Measurements from ENCODE around the gene KLLN.
"Not testable (repeated sequence)": the region's sequence is repeated elsewhere in the genome, so short reads cannot be mapped to it uniquely, and the experiment has no call there.

KLLN gene, protein sequence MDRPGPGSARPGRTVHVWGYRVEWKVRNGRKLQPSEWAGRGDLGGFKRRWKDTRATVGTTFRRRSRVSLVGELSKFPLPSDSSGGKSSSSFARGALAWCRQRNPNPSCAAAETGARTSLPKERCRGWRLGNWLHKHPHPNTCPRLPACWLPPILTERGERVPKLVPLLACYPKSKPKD

DNA sequence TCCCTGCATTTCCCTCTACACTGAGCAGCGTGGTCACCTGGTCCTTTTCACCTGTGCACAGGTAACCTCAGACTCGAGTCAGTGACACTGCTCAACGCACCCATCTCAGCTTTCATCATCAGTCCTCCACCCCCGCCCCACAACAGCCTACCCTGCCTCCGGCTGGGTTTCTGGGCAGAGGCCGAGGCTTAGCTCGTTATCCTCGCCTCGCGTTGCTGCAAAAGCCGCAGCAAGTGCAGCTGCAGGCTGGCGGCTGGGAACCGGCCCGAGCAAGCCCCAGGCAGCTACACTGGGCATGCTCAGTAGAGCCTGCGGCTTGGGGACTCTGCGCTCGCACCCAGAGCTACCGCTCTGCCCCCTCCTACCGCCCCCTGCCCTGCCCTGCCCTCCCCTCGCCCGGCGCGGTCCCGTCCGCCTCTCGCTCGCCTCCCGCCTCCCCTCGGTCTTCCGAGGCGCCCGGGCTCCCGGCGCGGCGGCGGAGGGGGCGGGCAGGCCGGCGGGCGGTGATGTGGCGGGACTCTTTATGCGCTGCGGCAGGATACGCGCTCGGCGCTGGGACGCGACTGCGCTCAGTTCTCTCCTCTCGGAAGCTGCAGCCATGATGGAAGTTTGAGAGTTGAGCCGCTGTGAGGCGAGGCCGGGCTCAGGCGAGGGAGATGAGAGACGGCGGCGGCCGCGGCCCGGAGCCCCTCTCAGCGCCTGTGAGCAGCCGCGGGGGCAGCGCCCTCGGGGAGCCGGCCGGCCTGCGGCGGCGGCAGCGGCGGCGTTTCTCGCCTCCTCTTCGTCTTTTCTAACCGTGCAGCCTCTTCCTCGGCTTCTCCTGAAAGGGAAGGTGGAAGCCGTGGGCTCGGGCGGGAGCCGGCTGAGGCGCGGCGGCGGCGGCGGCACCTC, at the start of gene KLLN, which contains the start of gene PTEN:
TSS of gene KLLN (minus strand) at position 481 of the 891 bp plus-strand sequence. CDS start 1,046 bp downstream, outside the sequence.
TSS of gene PTEN (plus strand) at position 573 of the 891 bp plus-strand sequence. CDS start 845 bp downstream, outside the sequence.
- DNase-seq (ENCODE audit: low spot score), result peak; percentile 77

DNA sequence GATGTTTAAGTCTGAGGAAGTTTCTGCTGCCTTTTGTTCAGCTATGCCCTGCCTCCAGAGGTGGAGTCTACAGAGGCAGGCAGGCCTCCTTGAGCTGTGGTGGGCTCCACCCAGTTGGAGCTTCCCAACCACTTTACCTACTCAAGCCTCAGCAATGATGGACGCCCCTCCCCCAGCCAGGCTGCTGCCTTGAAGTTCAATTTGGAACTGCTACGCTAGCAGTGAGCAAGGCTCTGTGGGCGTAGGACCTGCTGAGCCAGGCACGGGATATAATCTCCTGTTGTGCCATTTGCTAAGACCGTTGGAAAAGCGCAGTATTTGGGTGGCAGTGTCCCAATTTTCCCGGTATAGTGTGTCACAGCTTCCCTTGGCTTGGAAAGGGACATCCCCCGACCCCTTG, 40.1 kb upstream of the KLLN start:
- not testable (repeated sequence) for DNase-seq (ENCODE audit: low spot score)

DNA sequence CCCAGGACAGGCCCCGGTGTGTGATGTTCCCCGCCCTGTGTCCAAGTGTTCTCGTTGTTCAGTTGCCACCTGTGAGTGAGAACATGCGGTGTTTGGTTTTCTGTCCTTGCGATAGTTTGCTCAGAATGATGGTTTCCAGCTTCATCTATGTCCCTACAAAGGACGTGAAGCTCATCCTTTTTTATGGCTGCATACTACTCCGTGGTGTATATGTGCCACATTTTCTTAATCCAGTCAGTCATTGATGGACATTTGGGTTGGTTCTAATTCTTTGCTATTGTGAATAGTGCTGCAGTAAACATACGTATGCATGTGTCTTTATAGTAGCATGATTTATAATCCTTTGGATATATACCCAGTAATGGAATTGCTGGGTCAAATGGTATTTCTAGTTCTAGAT, 34.6 kb upstream of the KLLN start:
- DNase-seq (ENCODE audit: low spot score), result not testable (repeated sequence)

DNA sequence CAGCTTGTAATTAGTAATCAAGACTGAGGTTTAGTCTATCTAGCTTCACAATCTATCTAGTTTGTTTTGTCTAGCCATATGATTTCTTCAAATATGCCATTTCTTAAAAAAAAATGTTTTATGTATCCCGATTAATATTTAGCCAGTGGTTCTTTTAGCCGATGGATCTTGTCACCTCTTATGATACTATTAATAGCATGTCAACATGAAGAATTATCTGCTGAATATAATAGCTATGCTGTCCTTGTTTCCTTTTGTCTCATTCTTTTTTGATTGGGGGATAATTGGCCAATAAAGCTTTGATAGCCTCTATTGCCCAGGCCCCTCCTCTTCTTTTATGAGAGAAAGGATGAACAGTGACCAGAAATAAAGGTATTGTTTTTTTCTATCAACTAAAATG, 32.9 kb upstream of the KLLN start:
- no peak for DNase-seq (ENCODE audit: low spot score)

DNA sequence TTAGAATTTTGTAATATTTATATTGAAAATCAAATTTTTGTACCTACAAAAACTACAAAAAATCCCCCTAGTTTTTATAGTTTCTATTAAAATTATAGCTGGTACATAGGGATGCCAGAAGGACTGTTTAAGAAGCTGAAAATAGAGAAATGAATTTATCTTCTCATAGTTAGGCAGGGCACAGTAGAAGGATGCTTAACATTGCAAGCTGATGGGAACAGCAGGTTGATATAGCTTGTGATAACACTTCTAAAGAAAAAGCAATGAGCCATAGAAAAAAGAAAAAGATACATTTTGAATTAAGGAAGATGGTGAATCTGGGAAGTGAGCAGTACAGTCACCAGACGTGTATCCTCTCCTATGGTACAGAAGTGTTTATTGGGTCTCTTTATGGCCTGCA, 32.1 kb upstream of the KLLN start:
- no peak for DNase-seq (ENCODE audit: low spot score)

DNA sequence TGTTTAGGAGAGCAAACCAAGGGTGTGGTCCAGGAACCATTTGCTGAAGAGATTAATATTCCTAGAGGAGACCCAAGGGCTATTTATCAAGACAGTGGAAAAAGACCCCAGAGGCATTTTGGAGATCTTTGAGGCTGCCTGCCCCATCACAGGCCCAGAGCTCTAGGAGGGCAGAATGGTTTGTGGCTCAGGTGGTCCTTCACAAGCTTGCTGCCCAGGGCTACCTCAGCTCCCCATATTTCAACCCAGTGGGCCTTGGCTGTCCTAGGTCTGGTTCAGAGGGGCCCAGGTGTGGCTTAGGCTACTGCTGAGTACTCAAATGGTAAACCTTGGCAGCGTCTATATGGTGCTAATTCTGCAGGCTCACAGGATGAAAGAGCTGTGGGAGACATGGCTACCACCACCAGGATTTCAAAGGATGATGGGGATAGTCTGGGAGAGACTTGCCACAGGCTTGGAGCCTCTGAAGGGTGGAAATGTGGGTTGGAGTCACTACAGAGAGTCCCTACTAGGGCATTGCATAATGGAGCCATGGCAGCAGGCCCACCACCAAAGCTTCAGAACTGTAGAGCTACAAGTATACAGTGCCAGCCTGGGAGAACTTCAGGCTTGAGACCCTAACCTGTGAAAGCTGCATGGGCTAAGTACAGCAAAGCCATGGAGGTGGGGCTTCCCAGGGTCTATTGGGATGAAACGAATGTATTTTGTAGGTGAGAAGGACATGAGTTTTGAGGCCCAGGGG, 24.4 kb upstream of the KLLN start:
- DNase-seq (ENCODE audit: low spot score), result no peak

DNA sequence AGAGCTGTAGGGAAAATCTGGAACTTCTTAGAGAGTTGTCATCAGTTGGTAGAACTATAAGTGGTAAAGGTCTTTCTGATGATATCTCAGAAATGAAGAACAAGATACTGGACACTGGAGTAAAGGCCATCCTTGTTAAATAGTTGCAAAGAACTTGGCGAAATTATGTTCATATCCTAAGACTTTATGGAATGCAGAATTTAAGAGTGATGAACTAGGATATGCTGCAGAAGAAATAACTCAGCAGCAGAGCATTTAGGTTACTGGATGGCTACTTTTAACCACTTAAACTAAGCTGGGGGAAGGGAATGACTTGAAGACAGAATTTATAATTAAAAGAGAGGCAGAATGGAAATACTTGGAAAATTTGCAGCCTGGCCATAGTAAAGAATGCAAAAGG, 23.8 kb upstream of the KLLN start:
- DNase-seq (ENCODE audit: low spot score), result no peak

DNA sequence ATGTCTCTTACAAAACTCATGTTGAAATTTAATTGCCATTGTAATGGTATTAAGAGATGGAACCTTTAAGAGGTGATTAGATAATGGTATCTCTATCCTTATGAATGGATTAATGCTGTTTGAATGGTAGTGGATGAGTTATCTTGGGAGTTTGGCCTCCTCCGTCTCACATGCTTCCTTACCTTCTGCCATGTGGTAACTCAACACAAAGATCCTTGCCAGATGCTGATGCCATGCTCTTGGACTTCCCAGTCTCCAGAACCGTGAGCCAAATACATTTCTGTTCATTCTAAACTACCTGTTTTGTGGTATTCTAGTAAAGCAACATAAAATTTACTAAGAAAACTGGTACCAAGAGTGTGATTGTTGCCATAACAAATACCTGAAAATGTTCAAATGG, 23.3 kb upstream of the KLLN start:
- no peak for DNase-seq (ENCODE audit: low spot score)

DNA sequence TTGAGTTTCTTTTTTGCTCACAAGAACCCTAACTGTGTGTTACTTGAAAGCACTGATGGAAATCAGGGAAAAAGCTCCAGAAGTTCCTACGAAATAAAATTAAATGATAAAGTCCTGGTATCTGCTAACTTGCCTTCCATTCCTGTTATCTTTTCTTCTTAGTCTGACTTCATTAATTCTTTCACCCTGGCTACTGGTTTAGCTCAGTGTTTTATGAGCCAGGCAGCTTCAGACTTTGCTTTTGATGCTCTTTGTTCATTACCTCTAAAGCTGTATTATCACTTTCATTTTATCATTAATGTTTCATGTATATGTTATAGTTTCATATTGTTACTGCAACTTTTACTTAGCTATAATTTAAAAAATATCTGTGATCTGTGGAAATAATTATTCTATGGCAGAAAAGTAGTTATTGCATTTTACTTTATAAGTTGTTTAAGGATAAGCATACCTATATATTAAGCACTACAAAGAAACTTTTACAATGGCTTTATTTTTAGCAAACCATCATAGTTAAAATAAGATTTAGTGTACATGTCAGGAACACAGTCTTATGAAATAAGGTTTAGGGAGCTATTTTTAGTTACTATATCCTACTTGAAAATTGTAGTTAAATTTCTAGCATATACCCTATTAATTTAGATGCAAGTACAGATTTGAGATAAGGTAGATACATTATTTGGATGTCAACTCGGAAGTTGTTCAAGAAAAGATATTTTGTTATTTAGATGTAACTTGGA, 19.4 kb upstream of the KLLN start:
- DNase-seq (ENCODE audit: low spot score), result no peak

DNA sequence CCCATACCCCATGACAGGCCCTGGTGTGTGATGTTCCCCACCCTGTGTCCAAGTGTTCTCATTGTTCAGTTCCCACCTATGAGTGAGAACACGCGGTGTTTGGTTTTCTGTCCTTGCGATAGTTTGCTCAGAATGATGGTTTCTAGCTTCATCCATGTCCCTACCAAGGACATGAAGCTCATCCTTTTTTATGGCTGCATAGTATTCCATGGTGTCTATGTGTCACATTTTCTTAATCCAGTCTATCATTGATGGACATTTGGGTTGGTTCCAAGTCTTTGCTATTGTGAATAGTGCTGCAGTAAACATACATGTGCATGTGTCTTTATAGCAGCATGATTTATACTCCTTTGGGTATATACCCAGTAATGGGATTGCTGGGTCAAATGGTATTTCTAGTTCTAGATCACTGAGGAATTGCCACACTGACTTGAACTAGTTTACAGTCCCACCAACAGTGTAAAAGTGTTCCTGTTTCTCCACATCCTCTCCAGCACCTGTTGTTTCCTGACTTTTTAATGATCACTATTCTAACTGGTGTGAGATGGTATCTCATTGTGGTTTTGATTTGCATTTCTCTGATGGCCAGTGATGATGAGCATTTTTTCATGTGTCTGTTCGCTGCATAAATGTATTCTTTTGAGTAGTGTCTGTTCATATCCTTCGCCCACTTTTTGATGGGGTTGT, 18.2 kb upstream of the KLLN start:
- DNase-seq (ENCODE audit: low spot score), result not testable (repeated sequence)

DNA sequence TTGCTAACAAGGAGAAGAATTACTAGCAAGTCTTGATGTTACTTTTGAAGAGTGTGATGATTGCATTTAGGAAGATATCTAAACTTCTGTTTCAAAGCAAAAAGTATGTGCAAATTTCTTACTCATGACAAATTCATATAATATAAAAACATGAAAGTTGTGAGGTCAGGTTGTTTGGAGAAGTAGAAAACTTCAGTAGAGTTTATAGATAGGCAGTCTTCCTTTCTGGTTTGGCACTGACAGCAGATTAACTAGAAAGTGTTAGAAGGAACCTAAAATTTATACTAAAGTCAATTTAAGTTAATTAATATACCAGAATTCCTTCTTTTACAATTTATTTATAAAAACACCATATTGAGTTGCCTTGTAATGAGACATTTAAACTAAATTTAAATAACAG, 17.0 kb upstream of the KLLN start:
- no peak for DNase-seq (ENCODE audit: low spot score)

DNA sequence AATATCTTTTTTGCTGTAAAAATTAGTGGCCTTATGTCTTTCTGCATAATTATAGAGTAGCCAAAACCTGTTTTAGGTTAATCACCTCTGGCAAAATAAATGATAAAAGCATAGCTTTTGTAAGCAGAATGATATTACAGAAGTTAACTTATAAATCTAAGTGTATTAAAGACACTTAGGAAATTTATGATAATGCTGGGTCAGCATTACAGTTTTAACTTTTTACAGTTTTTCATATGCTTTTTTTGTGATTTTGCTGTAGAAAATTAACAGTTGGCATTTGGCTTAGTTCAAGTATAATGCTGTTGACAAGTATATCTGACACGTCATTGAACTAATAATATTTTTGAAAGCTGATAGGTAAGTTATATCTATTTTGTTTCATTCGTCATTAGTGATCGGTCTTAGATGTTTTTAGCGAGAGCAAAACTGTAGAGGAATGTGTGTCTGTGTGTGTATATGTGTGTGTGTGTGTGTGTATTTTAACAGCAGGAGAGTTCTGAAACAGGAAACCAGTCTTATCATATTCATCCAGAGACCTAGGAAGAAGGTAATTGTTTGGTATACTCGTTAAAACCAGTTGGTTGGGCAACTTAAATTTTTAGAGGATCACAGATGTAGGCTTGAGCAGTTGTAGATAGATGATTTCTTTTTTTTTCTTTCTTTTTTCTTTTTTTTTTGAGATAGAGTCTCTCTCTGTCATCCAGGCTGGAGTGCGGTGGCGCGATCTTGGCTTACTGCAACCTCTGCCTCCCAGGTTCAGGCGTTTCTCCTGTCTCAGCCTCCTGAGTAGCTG, 15.5 kb upstream of the KLLN start:
- DNase-seq (ENCODE audit: low spot score), result no peak

DNA sequence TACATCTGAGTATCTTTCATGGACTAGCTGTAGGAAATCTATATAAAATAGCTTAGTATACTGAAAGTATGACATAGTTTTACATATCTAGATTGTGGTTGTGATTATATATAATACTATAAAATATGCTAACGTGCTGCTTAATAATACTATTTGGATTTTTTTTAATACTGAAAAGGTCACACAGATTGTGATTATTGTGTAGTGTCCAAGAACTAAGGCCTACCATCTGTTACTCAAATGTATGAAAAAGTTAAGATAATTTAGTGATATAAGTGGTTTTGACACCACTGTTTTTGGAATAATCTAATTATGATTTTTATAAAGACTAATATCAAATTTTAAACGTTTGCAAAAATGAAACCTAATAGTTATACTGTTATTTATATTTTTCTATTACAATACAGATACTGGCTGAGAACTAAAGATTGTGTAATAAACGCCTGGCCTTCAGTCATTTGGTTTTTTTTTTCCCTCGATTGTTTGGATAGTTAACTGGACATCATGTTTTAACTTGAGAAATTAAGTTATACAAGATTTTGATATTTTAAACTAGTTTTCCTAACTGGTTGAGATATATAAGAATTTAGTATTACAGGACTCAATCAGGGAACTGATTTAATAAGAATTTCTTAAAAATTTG, 12.7 kb upstream of the KLLN start:
- no peak for DNase-seq (ENCODE audit: low spot score)

DNA sequence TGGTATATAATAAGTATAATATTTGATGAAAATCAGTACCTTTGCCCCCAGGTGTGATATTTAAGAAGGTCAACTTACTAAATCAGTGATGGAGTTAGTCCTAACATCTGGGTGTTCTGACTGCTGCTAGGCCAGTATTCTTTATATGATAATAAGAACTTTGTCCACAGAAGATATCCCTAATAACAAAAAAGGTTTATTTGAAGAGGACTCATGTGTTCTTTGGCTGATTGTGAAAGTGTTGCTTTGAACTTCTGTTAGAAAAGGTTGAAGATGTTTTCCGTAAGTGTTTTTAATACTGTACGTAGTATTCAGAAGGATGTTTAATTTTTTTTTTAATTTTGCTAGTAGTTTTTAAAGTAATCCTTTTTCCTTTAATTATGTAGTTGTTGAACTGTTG, 10.3 kb upstream of the KLLN start:
- DNase-seq (ENCODE audit: low spot score), result no peak

DNA sequence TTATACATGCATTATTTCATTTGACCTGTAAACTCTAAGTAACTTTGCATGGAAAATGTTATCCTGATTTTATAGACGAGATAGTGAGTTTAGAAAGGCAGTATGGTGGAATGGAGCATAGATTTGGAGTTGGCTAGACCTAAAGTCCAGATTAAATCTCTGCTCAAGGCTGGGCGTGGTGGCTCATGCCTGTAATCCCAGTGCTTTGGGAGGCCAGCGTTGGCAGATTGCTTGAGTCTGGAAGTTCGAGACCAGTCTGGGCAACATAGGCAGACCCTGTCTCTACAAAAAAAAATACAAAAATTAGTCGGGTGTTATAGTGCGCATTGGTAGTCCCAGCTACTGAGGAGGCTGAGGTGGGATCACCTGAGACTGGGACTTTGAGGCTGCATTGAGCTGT, 9.5 kb upstream of the KLLN start:
- no peak for DNase-seq (ENCODE audit: low spot score)

DNA sequence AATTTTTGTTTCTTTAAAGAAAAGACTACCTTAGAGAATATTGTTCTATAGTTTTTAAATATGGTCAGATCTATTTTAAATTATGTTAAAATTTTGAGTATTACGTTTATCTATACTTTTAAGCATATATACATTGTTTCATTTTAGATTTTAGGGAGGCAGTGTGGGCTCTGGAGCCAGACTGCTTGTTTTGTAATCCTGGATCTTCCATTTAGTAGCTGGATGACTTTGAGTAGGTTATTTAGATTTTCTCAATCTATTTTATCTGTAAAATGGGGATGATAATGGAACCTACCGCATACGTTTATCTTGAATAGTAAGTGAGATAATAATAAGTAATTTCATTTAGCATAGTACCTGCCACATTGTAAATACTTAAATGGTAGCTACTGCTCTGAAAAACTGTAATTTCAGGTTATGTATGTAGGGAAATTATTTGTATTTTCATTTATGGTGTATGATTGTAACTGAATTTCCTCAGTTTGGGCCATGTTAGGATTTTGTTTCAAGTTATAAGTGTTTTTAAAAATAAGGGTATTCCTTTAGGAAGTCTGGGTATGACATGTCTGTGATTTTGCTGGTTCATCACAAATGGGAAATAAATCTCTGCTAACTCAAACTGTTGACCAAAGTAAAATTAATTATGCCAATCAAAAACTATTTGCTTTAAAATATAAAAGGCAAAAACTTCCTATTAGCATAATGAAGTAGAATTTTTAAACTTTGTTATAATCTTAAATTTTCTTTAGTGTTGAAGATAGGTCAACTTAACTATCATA, 6.6 kb upstream of the KLLN start:
- DNase-seq (ENCODE audit: low spot score), result no peak

DNA sequence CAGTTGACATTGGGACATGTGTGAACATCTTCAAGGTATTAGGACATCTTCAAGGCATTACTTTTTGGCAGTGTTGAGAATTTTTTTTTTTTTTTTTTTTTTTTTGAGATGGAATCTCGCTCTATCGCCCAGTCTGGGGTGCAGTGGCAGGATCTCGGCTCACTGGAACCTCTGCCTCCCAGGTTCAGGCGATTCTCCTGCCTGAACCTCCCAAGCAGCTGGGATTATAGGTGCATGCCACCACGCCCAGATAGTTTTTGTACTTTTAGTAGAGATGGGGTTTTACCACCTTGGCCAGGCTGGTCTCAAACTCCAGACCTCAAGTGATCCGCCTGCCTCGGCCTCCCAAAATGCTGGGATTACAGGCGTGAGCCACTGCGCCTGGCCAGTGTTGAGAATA, 5.8 kb upstream of the KLLN start:
- DNase-seq (ENCODE audit: low spot score), result not testable (repeated sequence)

DNA sequence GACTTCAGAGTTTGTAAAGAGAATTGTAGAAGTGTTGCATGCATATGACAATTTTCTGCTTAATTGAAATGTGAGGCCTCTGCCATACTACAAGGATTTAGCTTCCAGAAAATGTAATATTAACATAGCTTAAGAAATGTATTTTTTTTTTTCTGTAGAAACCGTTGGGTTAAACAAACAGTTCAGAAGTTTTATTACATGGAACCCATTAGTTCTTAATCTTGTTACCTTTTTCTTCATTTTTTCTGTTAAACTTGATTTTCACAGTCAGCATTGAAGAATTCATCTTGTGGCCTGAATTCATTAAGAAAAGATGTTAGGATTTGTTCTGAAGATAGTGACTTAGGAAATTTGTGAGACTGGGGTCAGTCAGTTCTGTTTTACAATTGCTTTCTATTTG, 4.9 kb upstream of the KLLN start:
- no peak for DNase-seq (ENCODE audit: low spot score)

DNA sequence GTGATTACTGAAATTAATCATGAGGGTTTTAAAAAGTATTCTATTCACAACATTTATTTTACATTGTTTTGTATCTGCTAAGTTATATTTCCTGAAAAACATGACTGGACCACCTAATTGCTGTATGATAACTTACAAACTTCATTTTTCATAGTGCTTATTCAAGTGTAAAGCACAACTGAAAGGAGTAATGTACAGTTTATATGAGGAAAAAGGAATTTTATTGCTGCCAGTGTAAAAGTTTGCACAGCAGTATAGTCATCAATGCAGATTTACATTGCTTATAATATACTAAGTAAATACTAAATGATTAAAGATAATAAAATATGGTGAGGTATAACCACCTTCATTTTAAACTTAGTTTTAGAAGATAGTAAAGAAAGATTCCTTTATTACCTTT, 4.1 kb upstream of the KLLN start:
- DNase-seq (ENCODE audit: low spot score), result no peak

All from CD4-positive, alpha-beta T cell treated with Interleukin-6 at 100 ng/mL for 8 hours (primary cell).